ENCODE results near the gene XPC. TPM values are rescaled to one million over a fixed set of nuclear protein-coding genes. Genes with fewer than 3 reads are reported as not detected.

The XPC gene
- total RNA-seq: 36.7 and 36.8 TPM in 2 replicates
- 9.0 and 11.9 TPM in 2 replicates for polyA plus RNA-seq
- 16.4 and 16.7 TPM in 2 replicates for polyA plus RNA-seq (2011; cell fraction: cytosol; rRNA removed)
- 59.4 and 61.4 TPM in 2 replicates for polyA plus RNA-seq (2011; cell fraction: nucleus; rRNA removed)
- polyA plus RNA-seq (2012): 31.1 and 39.1 TPM in 2 replicates
- 29.2 and 29.8 TPM in 2 replicates for polyA minus RNA-seq
- 15.4 TPM for polyA minus RNA-seq (2011; cell fraction: cytosol; rRNA and poly(A)+ RNA removed)
- 33.6 and 51.8 TPM in 2 replicates for polyA minus RNA-seq (2011; cell fraction: nucleus; rRNA and poly(A)+ RNA removed)
- percentile 83 among the genes with signal in this experiment for Bru-seq, nascent RNA
- percentile 82 among the genes with signal in this experiment for BruChase-seq, experiment 1, labeled RNA remaining after a 6-hour chase
- percentile 91 among the genes with signal in this experiment for BruChase-seq, experiment 2, labeled RNA remaining after a 2-hour chase
- long read RNA-seq, transcript XPC-201 (16 exons, 3,832 nt): major isoform, 48 of 72 reads
- long read RNA-seq, partial matches to known transcripts: 11 of 72 reads
- long read RNA-seq, other reads (novel, unspliced or antisense): 13 of 72 reads

DNA sequence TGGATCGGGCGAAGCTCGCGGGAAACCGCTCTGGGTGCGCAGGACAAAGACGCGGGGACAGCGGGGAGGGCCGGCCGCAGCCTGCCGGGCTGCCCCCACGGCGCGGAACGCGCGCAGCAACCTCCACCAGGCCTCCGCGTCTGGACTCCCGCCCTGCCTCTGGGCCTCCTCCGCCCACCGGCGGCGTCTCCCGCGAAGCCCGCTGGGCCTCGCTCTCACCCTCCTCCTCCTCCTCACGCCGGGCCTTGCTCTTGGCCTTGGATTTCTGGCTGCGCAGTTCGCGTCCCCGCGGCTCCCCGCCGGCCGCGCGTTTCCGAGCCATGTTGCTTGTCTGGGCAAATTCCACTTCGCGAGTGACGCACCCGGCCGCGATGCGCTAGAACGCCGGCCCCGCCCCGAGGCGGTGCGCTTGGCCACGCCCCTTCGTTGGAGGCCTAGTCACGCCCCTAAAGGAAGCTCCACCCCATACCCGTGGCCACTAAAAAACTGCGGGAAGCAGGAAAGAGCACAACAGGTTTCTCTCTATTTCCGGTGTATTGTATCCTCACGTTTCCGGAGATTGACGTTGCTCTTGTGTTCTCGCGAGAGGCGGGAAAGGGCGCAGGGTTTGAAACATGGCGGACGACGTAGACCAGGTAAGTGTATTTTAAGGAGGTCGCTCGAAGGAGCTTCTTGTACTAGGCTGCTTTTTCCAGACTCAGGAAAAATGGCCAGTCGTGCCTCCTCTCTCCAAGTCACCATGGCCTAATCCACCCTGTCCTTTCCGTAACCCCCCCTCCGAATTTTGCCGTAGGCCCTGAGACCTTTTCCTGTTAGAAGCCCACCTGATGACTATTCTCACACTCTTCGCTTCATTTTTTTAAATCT, at the start of gene XPC, which contains the start of gene LSM3:
Gene XPC (minus strand): TSS at position 355 of the 867 bp plus-strand sequence. CDS start 33 bp downstream, at position 322.
Gene LSM3 (plus strand): TSS at position 571 of the 867 bp plus-strand sequence. CDS start 44 bp downstream, at position 615.
- TF ChIP-seq POLR2A (IDR thresholded peaks at IDR 0.05; ENCODE audit: low read depth, low read length) (peak; percentile 95), POLR2AphosphoS5 (IDR thresholded peaks at IDR 0.05; ENCODE audit: insufficient read depth, low read depth, low read length) (peak; percentile 95), JUN (IDR thresholded peaks at IDR 0.05; ENCODE audit: borderline replicate concordance, insufficient read depth, insufficient read length, low read depth) (peak; percentile 28), EZH2 (IDR thresholded peaks at IDR 0.05; ENCODE audit: borderline replicate concordance, low read depth, low read length, severe bottlenecking) (no peak), FOS (IDR thresholded peaks at IDR 0.05; ENCODE audit: borderline replicate concordance, insufficient read depth, low read length) (peak; percentile 53), MYC (IDR thresholded peaks at IDR 0.05; ENCODE audit: low read depth, low read length) (no peak), GATA2 (IDR thresholded peaks at IDR 0.05; ENCODE audit: insufficient read depth, insufficient read length, low read depth, low read length) (no peak)
- TF ChIP-seq, protein P1, sequence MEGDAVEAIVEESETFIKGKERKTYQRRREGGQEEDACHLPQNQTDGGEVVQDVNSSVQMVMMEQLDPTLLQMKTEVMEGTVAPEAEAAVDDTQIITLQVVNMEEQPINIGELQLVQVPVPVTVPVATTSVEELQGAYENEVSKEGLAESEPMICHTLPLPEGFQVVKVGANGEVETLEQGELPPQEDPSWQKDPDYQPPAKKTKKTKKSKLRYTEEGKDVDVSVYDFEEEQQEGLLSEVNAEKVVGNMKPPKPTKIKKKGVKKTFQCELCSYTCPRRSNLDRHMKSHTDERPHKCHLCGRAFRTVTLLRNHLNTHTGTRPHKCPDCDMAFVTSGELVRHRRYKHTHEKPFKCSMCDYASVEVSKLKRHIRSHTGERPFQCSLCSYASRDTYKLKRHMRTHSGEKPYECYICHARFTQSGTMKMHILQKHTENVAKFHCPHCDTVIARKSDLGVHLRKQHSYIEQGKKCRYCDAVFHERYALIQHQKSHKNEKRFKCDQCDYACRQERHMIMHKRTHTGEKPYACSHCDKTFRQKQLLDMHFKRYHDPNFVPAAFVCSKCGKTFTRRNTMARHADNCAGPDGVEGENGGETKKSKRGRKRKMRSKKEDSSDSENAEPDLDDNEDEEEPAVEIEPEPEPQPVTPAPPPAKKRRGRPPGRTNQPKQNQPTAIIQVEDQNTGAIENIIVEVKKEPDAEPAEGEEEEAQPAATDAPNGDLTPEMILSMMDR (IDR thresholded peaks at IDR 0.05; ENCODE audit: extremely low read depth in 1 of 2, insufficient read depth in 1 of 2, low read depth in 1 of 2, low read length in 2 of 2): no peak
- TF ChIP-seq, protein P2, sequence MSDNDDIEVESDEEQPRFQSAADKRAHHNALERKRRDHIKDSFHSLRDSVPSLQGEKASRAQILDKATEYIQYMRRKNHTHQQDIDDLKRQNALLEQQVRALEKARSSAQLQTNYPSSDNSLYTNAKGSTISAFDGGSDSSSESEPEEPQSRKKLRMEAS (IDR thresholded peaks at IDR 0.05; ENCODE audit: insufficient read depth, insufficient read length): no peak
- peak within 1 kb of the TSS; percentile 86 for H3K4me2 ChIP-seq (ENCODE audit: insufficient read depth, low read length)
- H3K27me3 ChIP-seq (ENCODE audit: control insufficient read depth in 2 of 2, insufficient read depth in 2 of 2, low read length in 2 of 2): no peaks in the 10 kb centered on the region
- dilution Hi-C loops (cut with MboI; ENCODE audit: extremely low pct_ligation_motif_present, low sequenced_read_pairs) (no loop called here), intact Hi-C loops (cut with micrococcal nuclease) (loop anchor here (1.0 kb wide), 3 partner anchors 34 to 283 kb away; partner anchors contain the start of gene TMEM43)
- H3K79me2 ChIP-seq (ENCODE audit: control insufficient read depth, insufficient read depth, low read length): peaks cover 56% of the 10 kb centered on the region
- H3K4me1 ChIP-seq (ENCODE audit: control insufficient read depth, extremely low read depth, insufficient read depth, low read length): peaks cover 10% of the 10 kb centered on the region
- H3K4me3 ChIP-seq (replicated peaks in 1 of 3; ENCODE audit: insufficient read depth in 1 of 3, low read depth in 1 of 3, low read length in 3 of 3): peak within 1 kb of the TSS; percentile 57 to 90 (median 81)
- ChIA-PET POLR2A (interaction anchor here (0.6 to 2.2 kb wide), 10 partner anchors 10 to 473 kb away, joined by 3 to 37 read pairs (median 4); partner anchors contain the start of genes CCDC174, CHCHD4 and TMEM43), CTCF (interaction anchor here (0.6 to 2.2 kb wide), 8 partner anchors 10 to 473 kb away, joined by 3 to 19 read pairs (median 6); partner anchors contain the start of genes CCDC174, CHCHD4 and TMEM43)
- peak; percentile 98 for DNase-seq (ENCODE audit: low read depth, low spot score)
- H3K27ac ChIP-seq (ENCODE audit: insufficient read depth, low read depth, low read length): peak within 1 kb of the TSS; percentile 70
- no peaks in the 10 kb centered on the region for H4K20me1 ChIP-seq (replicated peaks; ENCODE audit: control insufficient read depth, extremely low read depth, insufficient read depth, low read length)
- peak within 1 kb of the TSS; percentile 40 for H2AFZ ChIP-seq (ENCODE audit: low read depth, low read length)
- no peaks in the 10 kb centered on the region for H3K9me1 ChIP-seq (replicated peaks; ENCODE audit: control insufficient read depth, extremely low read depth, insufficient read depth, low read length)
- H3K9ac ChIP-seq (replicated peaks; ENCODE audit: extremely low read depth, insufficient read depth, low read length): peak within 1 kb of the TSS; percentile 92
- FAIRE-seq: peak; percentile 99
- no peaks in the 10 kb centered on the region for H3K9me3 ChIP-seq (replicated peaks; ENCODE audit: control insufficient read depth, insufficient read depth, low read length)
- BruUV-seq (replicated peaks): no TSS peak
- peaks cover 3 to 8% of the 10 kb centered on the region in 2 experiments for H3K36me3 ChIP-seq (ENCODE audit: control insufficient read depth in 2 of 2, extremely low read depth in 1 of 2, insufficient read depth in 2 of 2, low read length in 2 of 2)

Data from endothelial cell of umbilical vein (primary cell).